ENCODE results near the gene RSPH1. TPM values are rescaled to one million over a fixed set of nuclear protein-coding genes. Genes with fewer than 3 reads are reported as not detected.

RSPH1 gene
- total and polyA plus RNA-seq, 2 of the 8 experiments (the other 6 are each of a cell fraction or from before 2014, with no cell fraction given): 0.24 TPM; not detected in 1

- Histone ChIP-seq H3K27me3 (replicated peaks in 1 of 4; ENCODE audit: control insufficient read depth in 3 of 4, extremely low read depth in 1 of 4, insufficient read depth in 3 of 4, low read length in 3 of 4) (no peaks in the 10 kb centered on the region), H3K56ac (replicated peaks; ENCODE audit: insufficient read length, low read depth, low read length) (no peak overlapping the region), H2BK20ac (ENCODE audit: low read length) (no peak overlapping the region), H3K23me2 (ENCODE audit: low read depth, low read length) (no peaks in the 10 kb centered on the region; the same call in 1 of the 2 replicates), H2AFZ (ENCODE audit: low read length) (no peak overlapping the region), H3K79me1 (ENCODE audit: low read depth, low read length) (no peaks in the 10 kb centered on the region), H4K91ac (replicated peaks; ENCODE audit: insufficient read length, low read length) (no peak overlapping the region), H3K4me3 (ENCODE audit: extremely low read depth in 1 of 4, insufficient read depth in 2 of 4, low read depth in 3 of 4, low read length in 4 of 4) (no peak overlapping the region), H4K8ac (ENCODE audit: extremely low read depth, insufficient read depth, low read length) (peak overlapping the region; percentile 15; the same call in 1 of the 2 replicates), H4K20me1 (replicated peaks in 1 of 2; ENCODE audit: control insufficient read depth in 1 of 2, insufficient read depth in 2 of 2, low read length in 2 of 2) (no peaks in the 10 kb centered on the region), H3K23ac (ENCODE audit: insufficient read length) (no peak overlapping the region), H3K36me3 (ENCODE audit: control insufficient read depth in 2 of 4, insufficient read depth in 4 of 4, low read length in 3 of 4) (no peaks in the 10 kb centered on the region), H3K9me3 (ENCODE audit: insufficient read depth in 2 of 2, low read depth in 1 of 2, low read length in 1 of 2) (no peaks in the 10 kb centered on the region), H3K4me1 (replicated peaks in 1 of 4; ENCODE audit: control insufficient read depth in 3 of 4, insufficient read depth in 4 of 4, low read length in 3 of 4) (peaks cover 3 to 9% (median 5%) of the 10 kb centered on the region in 4 experiments; a peak in 5 of 7 replicates), H3K27ac (ENCODE audit: low read depth, low read length) (no peak overlapping the region), H3K4me2 (ENCODE audit: insufficient read depth in 1 of 2, low read depth in 2 of 2, low read length in 2 of 2) (no peak overlapping the region), H3K18ac (ENCODE audit: extremely low read depth, low read length) (no peak overlapping the region), H4K5ac (ENCODE audit: insufficient read length, low read depth, low read length) (no peak overlapping the region), H2BK5ac (ENCODE audit: low read depth, low read length) (no peak overlapping the region), H3K79me2 (ENCODE audit: control insufficient read depth in 1 of 2, insufficient read depth in 2 of 2, low read length in 2 of 2) (no peaks in the 10 kb centered on the region), H3K14ac (ENCODE audit: insufficient read length) (no peak overlapping the region), H2BK120ac (replicated peaks; ENCODE audit: low read depth, low read length) (no peak overlapping the region), H2BK12ac (ENCODE audit: low read depth, low read length) (no peak overlapping the region), H3K9ac (replicated peaks in 1 of 4; ENCODE audit: extremely low read depth in 1 of 4, low read depth in 3 of 4, low read length in 3 of 4) (no peak overlapping the region), H3K4ac (replicated peaks; ENCODE audit: insufficient read length, low read depth, low read length) (no peak overlapping the region), H2AK5ac (ENCODE audit: low read depth, low read length) (no peak overlapping the region), H2BK15ac (ENCODE audit: low read length) (no peak overlapping the region)
- WGBS, 2 experiments (ENCODE audit: extremely low coverage in 1 of 2, insufficient coverage in 1 of 2, insufficient read length in 1 of 2, insufficient replicate concordance in 2 of 2, low coverage in 1 of 2, low lambda C conversion rate in 2 of 2, missing lambda C conversion rate in 1 of 2): 91% methylated on average over 17 of the region's 18 CpGs; no CpG with 5 or more reads in 1 of the 2 experiments
- FAIRE-seq: no peak
- CTCF ChIA-PET (ENCODE audit: partially characterized antibody): interaction anchor here (1.1 to 2.8 kb wide), 4 partner anchors 61 to 1136 kb away, joined by 3 to 7 read pairs (median 4); no protein-coding TSS in a partner anchor
- POLR2A ChIA-PET (ENCODE audit: partially characterized antibody): interaction anchor here (0.7 to 1.4 kb wide), 2 partner anchors 8 to 104 kb away, joined by 3 to 4 read pairs; no protein-coding TSS in a partner anchor
- DNase-seq (ENCODE audit: low read depth in 1 of 2, low spot score in 2 of 2): no peak
- TF ChIP-seq TAF1 (IDR thresholded peaks at IDR 0.05; ENCODE audit: low read depth, low read length) (no peak), TEAD4 (IDR thresholded peaks at IDR 0.05; ENCODE audit: low read depth, low read length) (no peak), HDAC6 (IDR thresholded peaks at IDR 0.05; ENCODE audit: low read depth, low read length) (no peak), CTBP2 (IDR thresholded peaks at IDR 0.05; ENCODE audit: borderline replicate concordance, insufficient read depth, insufficient read length, low read length) (no peak), TBP (IDR thresholded peaks at IDR 0.05; ENCODE audit: low read depth, low read length) (no peak), JUN (IDR thresholded peaks at IDR 0.05; ENCODE audit: low read depth, low read length) (no peak), TAF7 (optimal IDR thresholded peaks at IDR 0.05; ENCODE audit: borderline replicate concordance, low read depth, low read length) (no peak), RFX5 (IDR thresholded peaks at IDR 0.05; ENCODE audit: borderline replicate concordance, low read depth, low read length) (no peak), EP300 (IDR thresholded peaks at IDR 0.05; ENCODE audit: borderline replicate concordance in 1 of 2, low read depth in 2 of 2, low read length in 2 of 2) (no peak), GABPA (IDR thresholded peaks at IDR 0.05; ENCODE audit: borderline replicate concordance, insufficient read depth, low read length) (no peak), SRF (IDR thresholded peaks at IDR 0.05; ENCODE audit: low read depth, low read length) (no peak), CHD1 (IDR thresholded peaks at IDR 0.05; ENCODE audit: low read depth, low read length) (no peak)
Measured at GRCh38 chr21:42475526-42476387, 20.3 kb downstream of the RSPH1 start.

Data from H1 (cell line).